ENCODE measurements around the gene GALNS. TPM values are rescaled to one million over a fixed set of nuclear protein-coding genes. Genes with fewer than 3 reads are reported as not detected.
"Not testable (repeated sequence)": the region's sequence is repeated elsewhere in the genome, so short reads cannot be mapped to it uniquely, and the experiment has no call there.

The GALNS gene
- total and polyA plus RNA-seq, 4 donors, result 6.8 to 20.6 (median 10.8) TPM

DNA sequence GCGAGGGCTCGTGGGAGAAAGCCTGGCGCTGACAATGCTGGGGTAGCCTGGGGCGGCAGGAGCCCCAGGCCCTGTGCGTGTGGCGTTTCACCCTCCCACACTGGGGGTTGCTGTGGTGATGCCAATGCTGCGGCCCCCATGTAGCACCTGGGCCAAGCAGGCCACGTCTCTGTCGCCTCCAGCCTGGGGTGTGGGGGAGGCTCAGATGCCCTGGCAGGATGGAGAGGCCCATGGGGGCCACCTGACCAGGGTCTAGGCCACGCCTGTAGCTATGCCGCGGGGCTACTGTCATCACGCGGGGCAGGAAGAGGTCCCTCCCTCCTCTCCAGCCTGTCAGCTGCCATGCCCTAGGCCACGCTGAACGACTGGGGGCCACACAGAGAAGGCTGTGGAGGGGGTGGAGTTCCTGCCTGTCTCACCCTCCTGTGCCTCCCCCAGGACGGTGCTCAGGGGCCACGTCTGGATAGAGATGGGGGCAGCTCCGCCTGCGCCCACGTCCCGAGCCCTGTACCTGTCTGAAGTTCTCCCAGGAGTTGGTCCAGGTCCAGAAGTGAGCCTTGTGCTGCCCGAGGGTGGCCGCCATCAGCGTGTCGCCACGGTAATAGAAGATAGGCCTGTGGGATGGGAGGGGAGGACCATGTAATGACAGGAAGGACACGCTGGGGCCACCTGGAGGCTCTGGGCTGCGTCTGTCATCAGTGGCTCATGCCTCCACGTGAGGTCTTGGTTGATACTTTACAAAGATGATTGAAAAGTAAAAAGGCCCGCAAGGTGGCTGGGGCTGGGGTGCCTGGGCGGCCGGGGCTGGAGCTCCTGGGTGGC lies 32.3 kb downstream of the GALNS start:
- TF ChIP-seq FOXA1 (IDR thresholded peaks at IDR 0.05), result no peak
- TF ChIP-seq TAF1 (conservative IDR thresholded peaks at IDR 0.05), result no peak
- no peak for TF ChIP-seq EGR1 (IDR thresholded peaks at IDR 0.05; ENCODE audit: low read depth in 2 of 2)
- no peak for TF ChIP-seq YY1 (IDR thresholded peaks at IDR 0.05)
- TF ChIP-seq, protein P1, sequence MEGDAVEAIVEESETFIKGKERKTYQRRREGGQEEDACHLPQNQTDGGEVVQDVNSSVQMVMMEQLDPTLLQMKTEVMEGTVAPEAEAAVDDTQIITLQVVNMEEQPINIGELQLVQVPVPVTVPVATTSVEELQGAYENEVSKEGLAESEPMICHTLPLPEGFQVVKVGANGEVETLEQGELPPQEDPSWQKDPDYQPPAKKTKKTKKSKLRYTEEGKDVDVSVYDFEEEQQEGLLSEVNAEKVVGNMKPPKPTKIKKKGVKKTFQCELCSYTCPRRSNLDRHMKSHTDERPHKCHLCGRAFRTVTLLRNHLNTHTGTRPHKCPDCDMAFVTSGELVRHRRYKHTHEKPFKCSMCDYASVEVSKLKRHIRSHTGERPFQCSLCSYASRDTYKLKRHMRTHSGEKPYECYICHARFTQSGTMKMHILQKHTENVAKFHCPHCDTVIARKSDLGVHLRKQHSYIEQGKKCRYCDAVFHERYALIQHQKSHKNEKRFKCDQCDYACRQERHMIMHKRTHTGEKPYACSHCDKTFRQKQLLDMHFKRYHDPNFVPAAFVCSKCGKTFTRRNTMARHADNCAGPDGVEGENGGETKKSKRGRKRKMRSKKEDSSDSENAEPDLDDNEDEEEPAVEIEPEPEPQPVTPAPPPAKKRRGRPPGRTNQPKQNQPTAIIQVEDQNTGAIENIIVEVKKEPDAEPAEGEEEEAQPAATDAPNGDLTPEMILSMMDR (IDR thresholded peaks at IDR 0.05; ENCODE audit: low read depth, low read length, missing input control), result no peak
- TF ChIP-seq NR2F2 (IDR thresholded peaks at IDR 0.05), result no peak
- TF ChIP-seq RAD21 (IDR thresholded peaks at IDR 0.05), result no peak
- TF ChIP-seq, protein P2, sequence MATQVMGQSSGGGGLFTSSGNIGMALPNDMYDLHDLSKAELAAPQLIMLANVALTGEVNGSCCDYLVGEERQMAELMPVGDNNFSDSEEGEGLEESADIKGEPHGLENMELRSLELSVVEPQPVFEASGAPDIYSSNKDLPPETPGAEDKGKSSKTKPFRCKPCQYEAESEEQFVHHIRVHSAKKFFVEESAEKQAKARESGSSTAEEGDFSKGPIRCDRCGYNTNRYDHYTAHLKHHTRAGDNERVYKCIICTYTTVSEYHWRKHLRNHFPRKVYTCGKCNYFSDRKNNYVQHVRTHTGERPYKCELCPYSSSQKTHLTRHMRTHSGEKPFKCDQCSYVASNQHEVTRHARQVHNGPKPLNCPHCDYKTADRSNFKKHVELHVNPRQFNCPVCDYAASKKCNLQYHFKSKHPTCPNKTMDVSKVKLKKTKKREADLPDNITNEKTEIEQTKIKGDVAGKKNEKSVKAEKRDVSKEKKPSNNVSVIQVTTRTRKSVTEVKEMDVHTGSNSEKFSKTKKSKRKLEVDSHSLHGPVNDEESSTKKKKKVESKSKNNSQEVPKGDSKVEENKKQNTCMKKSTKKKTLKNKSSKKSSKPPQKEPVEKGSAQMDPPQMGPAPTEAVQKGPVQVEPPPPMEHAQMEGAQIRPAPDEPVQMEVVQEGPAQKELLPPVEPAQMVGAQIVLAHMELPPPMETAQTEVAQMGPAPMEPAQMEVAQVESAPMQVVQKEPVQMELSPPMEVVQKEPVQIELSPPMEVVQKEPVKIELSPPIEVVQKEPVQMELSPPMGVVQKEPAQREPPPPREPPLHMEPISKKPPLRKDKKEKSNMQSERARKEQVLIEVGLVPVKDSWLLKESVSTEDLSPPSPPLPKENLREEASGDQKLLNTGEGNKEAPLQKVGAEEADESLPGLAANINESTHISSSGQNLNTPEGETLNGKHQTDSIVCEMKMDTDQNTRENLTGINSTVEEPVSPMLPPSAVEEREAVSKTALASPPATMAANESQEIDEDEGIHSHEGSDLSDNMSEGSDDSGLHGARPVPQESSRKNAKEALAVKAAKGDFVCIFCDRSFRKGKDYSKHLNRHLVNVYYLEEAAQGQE (IDR thresholded peaks at IDR 0.05), result no peak
- Histone ChIP-seq H3K27me3 (ENCODE audit: control insufficient read depth in 4 of 4, insufficient read depth in 4 of 4, low read length in 3 of 4) (no peaks in the 10 kb centered on the region), H3K9me3 (ENCODE audit: control insufficient read depth in 4 of 4, low read length in 3 of 4) (no peaks in the 10 kb centered on the region), H3K4me1 (ENCODE audit: control insufficient read depth in 4 of 4, insufficient read depth in 4 of 4, low read length in 3 of 4) (no peaks in the 10 kb centered on the region), H3K4me3 (ENCODE audit: low read depth in 1 of 3, low read length in 3 of 3) (no peak overlapping the region), H3K36me3 (ENCODE audit: control insufficient read depth in 4 of 4, insufficient read depth in 3 of 4, low read depth in 1 of 4, low read length in 3 of 4) (peaks cover 0 to 28% (median 8%) of the 10 kb centered on the region in 4 donors), H3K9ac (ENCODE audit: low read depth in 1 of 2, low read length in 2 of 2) (no peak overlapping the region), H3K27ac (ENCODE audit: low read depth in 1 of 2, low read length in 2 of 2) (no peak overlapping the region)
- WGBS, result 94% methylated on average over 33 of the region's 33 CpGs
- no peak for DNase-seq (ENCODE audit: low spot score)

GRCh38 chr16:88823646-88824045 lies 33.1 kb downstream of the GALNS start:
- not testable (repeated sequence) for H3K27ac ChIP-seq (ENCODE audit: low read depth in 1 of 2, low read length in 2 of 2); DNase-seq (ENCODE audit: low spot score); H3K27me3 ChIP-seq (ENCODE audit: control insufficient read depth in 4 of 4, insufficient read depth in 4 of 4, low read length in 3 of 4); H3K4me1 ChIP-seq (ENCODE audit: control insufficient read depth in 4 of 4, insufficient read depth in 4 of 4, low read length in 3 of 4); H3K9ac ChIP-seq (ENCODE audit: low read depth in 1 of 2, low read length in 2 of 2); H3K4me3 ChIP-seq (ENCODE audit: low read depth in 1 of 3, low read length in 3 of 3); H3K9me3 ChIP-seq (ENCODE audit: control insufficient read depth in 4 of 4, low read length in 3 of 4)
- WGBS, result 98% methylated on average over 29 of the region's 31 CpGs
- H3K36me3 ChIP-seq (ENCODE audit: control insufficient read depth in 4 of 4, insufficient read depth in 3 of 4, low read depth in 1 of 4, low read length in 3 of 4), result peaks cover 0 to 25% (median 8%) of the 10 kb centered on the region in 4 donors

DNA sequence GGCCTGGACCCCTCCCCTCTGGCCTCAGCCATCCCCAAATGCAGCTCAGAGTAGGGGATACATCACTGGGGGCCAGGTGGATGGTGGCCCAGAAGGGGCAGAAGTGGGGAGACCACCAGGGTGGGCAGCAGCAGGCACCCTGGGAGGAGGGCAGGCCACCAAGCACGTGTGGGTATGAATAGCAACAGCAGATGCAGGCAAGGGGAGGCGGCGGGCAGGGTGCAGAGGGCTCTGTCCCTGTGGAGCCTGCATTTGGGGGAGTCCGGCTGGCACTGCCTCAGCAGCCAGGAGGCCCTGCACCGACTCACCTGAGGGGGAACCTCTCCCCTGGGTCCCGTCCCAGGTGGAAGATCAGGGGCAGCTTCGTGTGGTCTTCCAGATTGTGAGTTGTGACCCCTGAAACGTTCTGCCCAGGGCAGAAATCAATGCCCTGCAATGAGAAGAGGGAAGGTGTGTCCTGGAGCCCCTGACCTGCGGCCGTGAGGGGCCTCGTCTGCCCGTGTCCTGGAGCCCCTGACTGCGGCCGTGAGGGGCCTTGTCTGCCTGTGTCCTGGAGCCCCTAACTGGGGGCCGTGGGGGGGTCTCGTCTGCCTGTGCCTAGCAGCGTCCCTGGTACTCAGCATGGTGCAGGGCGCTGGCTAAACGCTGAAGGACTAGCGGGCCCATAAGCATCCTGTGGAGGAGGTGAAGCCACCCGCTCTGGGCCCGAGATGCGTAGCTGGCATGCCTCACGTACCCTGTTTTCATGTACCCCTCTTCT lies 34.3 kb downstream of the GALNS start:
- H3K9me3 ChIP-seq (ENCODE audit: control insufficient read depth in 4 of 4, low read length in 3 of 4), result no peaks in the 10 kb centered on the region
- 94% methylated on average over 24 of the region's 24 CpGs for WGBS
- no peak for TF ChIP-seq NR2F2 (IDR thresholded peaks at IDR 0.05)
- peaks cover 0 to 19% (median 5%) of the 10 kb centered on the region in 4 donors for H3K36me3 ChIP-seq (ENCODE audit: control insufficient read depth in 4 of 4, insufficient read depth in 3 of 4, low read depth in 1 of 4, low read length in 3 of 4)
- H3K27me3 ChIP-seq (ENCODE audit: control insufficient read depth in 4 of 4, insufficient read depth in 4 of 4, low read length in 3 of 4), result no peaks in the 10 kb centered on the region
- H3K4me1 ChIP-seq (ENCODE audit: control insufficient read depth in 4 of 4, insufficient read depth in 4 of 4, low read length in 3 of 4), result no peaks in the 10 kb centered on the region
- no peak overlapping the region for H3K27ac ChIP-seq (ENCODE audit: low read depth in 1 of 2, low read length in 2 of 2)
- H3K4me3 ChIP-seq (ENCODE audit: low read depth in 1 of 3, low read length in 3 of 3), result no peak overlapping the region
- H3K9ac ChIP-seq (ENCODE audit: low read depth in 1 of 2, low read length in 2 of 2), result no peak overlapping the region
- DNase-seq (ENCODE audit: low spot score), result no peak
